Activated CD8-positive, alpha-beta T cell treated with anti-CD3 and anti-CD28 coated beads, Interleukin-2, amount 10 ng/mL, durations not matched to agents 7 days and 5 days (primary cell): ENCODE data around the gene MUCL1. TPM values are rescaled to one million over a fixed set of nuclear protein-coding genes. Genes with fewer than 3 reads are reported as not detected.

Experiments
- ATAC-seq: fragments of 150-1000 bp; cut with Tn5 transposase; one replicate; pipeline ENCODE4 v1.10.0; 2021; ENCODE audit warnings: moderate library complexity
- CTCF ChIA-PET: fragments of 350-600 bp; sonication (Branson Sonifier 250); formaldehyde crosslinking; loops from one replicate; lab custom pipeline; 2021; ENCODE audit warnings: antibody characterized with exemption; lab: Charles Lee
- POLR2A ChIA-PET: fragments of 350-600 bp; sonication (Branson Sonifier 250); formaldehyde crosslinking; loops from one replicate; lab custom pipeline; 2021; ENCODE audit warnings: antibody characterized with exemption; lab: Charles Lee
- DNase-seq: peaks from one replicate; pipeline ENCODE4 v3.0.0-alpha.2; 2020
- H3K27ac Mint-ChIP-seq: one replicate; pipeline ENCODE4 v1.8.0; 2021; ENCODE audit warnings: mild to moderate bottlenecking, mixed read lengths
- H3K27me3 Mint-ChIP-seq: one replicate; pipeline ENCODE4 v1.8.0; 2021; ENCODE audit warnings: low read depth, mixed read lengths
- H3K36me3 Mint-ChIP-seq: one replicate; pipeline ENCODE4 v1.8.0; 2021; ENCODE audit warnings: low read depth, mixed read lengths
- H3K4me1 Mint-ChIP-seq: one replicate; pipeline ENCODE4 v1.8.0; 2021; ENCODE audit warnings: low read depth, mixed read lengths
- H3K4me3 Mint-ChIP-seq: one replicate; pipeline ENCODE4 v1.8.0; 2021; ENCODE audit warnings: mild to moderate bottlenecking, mixed read lengths
- H3K9me3 Mint-ChIP-seq: one replicate; pipeline ENCODE4 v1.8.0; 2022; ENCODE audit warnings: mixed read lengths; ENCODE audit not compliant: insufficient read depth
- total RNA-seq, 2 experiments: library from RNA; stranded (reverse); gene quantifications; one replicate each; pipeline ENCODE4 v1.2.3, GENCODE V29; 2021

MUCL1 gene
- not detected for total RNA-seq

- H3K36me3 Mint-ChIP-seq: no peaks in the 10 kb centered on the region
- ATAC-seq: peak; percentile 99
- ChIA-PET CTCF (interaction anchor here (0.7 to 5.5 kb wide), 22 partner anchors 9 to 217 kb away, joined by 3 to 63 read pairs (median 4); no protein-coding TSS in a partner anchor), POLR2A (interaction anchor here (0.8 kb wide), 1 partner anchor 81 kb away, joined by 4 read pairs; no protein-coding TSS in a partner anchor)
- H3K4me1 Mint-ChIP-seq: peaks cover 13% of the 10 kb centered on the region
- H3K4me3 Mint-ChIP-seq: no peak within 1 kb of the TSS
- no peaks in the 10 kb centered on the region for H3K27me3 Mint-ChIP-seq
- no peak within 1 kb of the TSS for H3K27ac Mint-ChIP-seq
- H3K9me3 Mint-ChIP-seq: no peaks in the 10 kb centered on the region
- DNase-seq: peak; percentile 87
Measured at GRCh38 chr12:54853933-54854538, at the start of gene MUCL1. MUCL1 (plus strand) TSS chr12:54854516; CDS start chr12:54854583, 67 bp downstream.

DNA sequence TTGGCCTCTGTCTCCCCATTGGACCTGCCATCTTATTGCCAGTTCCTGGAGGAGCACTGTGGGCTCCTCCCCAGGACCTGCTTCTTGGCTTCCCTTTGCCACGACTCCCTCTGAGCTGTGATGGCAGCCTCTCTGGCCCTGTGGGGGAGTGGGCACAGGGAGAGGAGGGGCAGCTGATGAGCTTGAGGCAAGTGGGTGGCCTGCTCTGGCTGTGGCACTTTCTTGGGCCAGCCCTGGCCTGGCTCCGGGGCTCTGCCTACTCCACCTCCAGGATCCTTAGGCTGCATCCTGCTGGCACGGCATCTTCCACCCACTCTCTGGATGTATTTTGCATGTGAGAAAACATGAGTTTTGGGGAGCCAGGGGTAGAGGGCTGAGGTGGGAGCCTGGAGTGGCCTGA, 32.6 kb upstream of the MUCL1 start:
- Mint-ChIP-seq H3K27me3 (peaks cover 3% of the 10 kb centered on the region), H3K27ac (no peak overlapping the region), H3K9me3 (no peaks in the 10 kb centered on the region), H3K4me1 (no peaks in the 10 kb centered on the region), H3K36me3 (no peaks in the 10 kb centered on the region), H3K4me3 (no peak overlapping the region)
- CTCF ChIA-PET: no interaction called here
- DNase-seq: no peak
- no peak for ATAC-seq
- POLR2A ChIA-PET: no interaction called here

- Mint-ChIP-seq H3K36me3 (no peaks in the 10 kb centered on the region), H3K9me3 (no peaks in the 10 kb centered on the region), H3K4me1 (no peaks in the 10 kb centered on the region), H3K27ac (no peak overlapping the region), H3K4me3 (no peak overlapping the region), H3K27me3 (no peaks in the 10 kb centered on the region)
- DNase-seq: no peak
- ChIA-PET POLR2A (no interaction called here), CTCF (interaction anchor here (1.8 kb wide), 1 partner anchor 100 kb away, joined by 4 read pairs; no protein-coding TSS in a partner anchor)
- no peak for ATAC-seq
Measured at GRCh38 chr12:54824402-54824801, 29.9 kb upstream of the MUCL1 start.

GRCh38 chr12:54829511-54829910, 24.8 kb upstream of the MUCL1 start:
- Mint-ChIP-seq H3K4me3 (no peak overlapping the region), H3K27me3 (no peaks in the 10 kb centered on the region), H3K4me1 (no peaks in the 10 kb centered on the region), H3K36me3 (no peaks in the 10 kb centered on the region), H3K9me3 (no peaks in the 10 kb centered on the region), H3K27ac (no peak overlapping the region)
- DNase-seq (no peak), ATAC-seq (no peak)
- ChIA-PET CTCF (no interaction called here), POLR2A (no interaction called here)

DNA sequence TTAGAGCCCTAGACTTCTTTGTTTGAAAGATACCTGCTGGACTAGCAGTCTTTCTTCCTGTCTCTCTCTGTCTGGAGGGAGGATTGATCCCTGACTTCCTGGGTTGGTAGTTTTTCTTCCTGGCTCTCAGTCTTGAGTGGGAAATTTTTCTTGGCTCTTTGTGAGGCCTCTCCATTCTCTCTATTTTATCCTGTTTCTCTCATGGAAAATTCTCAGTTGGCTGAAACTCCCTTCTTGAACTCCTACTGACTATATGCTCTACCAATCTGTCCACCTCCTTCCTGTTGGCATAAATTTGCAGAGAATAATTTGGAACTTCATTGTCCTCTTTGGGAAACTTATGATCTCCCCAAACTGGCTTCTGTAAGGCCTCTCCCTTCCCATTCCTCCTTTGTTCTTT, 24.1 kb upstream of the MUCL1 start:
- no peaks in the 10 kb centered on the region for H3K27me3 Mint-ChIP-seq
- DNase-seq (no peak), ATAC-seq (no peak)
- H3K4me3 Mint-ChIP-seq: no peak overlapping the region
- no peaks in the 10 kb centered on the region for H3K4me1 Mint-ChIP-seq
- POLR2A ChIA-PET: no interaction called here
- H3K9me3 Mint-ChIP-seq: no peaks in the 10 kb centered on the region
- no peaks in the 10 kb centered on the region for H3K36me3 Mint-ChIP-seq
- no peak overlapping the region for H3K27ac Mint-ChIP-seq
- CTCF ChIA-PET: interaction anchor here (1.1 kb wide), 1 partner anchor 241 kb away, joined by 3 read pairs; no protein-coding TSS in a partner anchor

DNA sequence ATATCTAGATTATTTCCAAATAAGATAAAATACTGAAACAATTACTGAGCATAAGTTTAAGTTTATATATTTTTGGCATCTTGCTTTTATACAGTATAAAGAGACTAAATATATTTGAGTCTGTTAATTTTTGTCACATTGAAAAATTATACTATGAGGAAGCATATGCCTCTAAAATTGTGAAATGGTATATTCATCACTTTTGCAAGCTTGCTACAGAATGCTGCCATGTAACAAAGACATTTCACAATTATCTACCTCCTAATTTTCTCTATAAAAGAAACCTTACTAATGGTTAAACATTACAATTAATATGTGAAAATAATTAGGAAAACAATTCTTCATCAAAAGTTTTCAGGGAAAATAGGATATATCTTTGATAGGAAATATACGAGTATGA, 22.7 kb upstream of the MUCL1 start:
- no peak overlapping the region for H3K4me3 Mint-ChIP-seq
- peaks cover 12% of the 10 kb centered on the region for H3K27me3 Mint-ChIP-seq
- H3K9me3 Mint-ChIP-seq: no peaks in the 10 kb centered on the region
- no peak overlapping the region for H3K27ac Mint-ChIP-seq
- H3K4me1 Mint-ChIP-seq: no peaks in the 10 kb centered on the region
- no peaks in the 10 kb centered on the region for H3K36me3 Mint-ChIP-seq
- POLR2A ChIA-PET: no interaction called here
- DNase-seq (no peak), ATAC-seq (no peak)
- CTCF ChIA-PET: interaction anchor here (1.1 to 1.3 kb wide), 2 partner anchors 72 to 107 kb away, joined by 3 to 4 read pairs; no protein-coding TSS in a partner anchor

DNA sequence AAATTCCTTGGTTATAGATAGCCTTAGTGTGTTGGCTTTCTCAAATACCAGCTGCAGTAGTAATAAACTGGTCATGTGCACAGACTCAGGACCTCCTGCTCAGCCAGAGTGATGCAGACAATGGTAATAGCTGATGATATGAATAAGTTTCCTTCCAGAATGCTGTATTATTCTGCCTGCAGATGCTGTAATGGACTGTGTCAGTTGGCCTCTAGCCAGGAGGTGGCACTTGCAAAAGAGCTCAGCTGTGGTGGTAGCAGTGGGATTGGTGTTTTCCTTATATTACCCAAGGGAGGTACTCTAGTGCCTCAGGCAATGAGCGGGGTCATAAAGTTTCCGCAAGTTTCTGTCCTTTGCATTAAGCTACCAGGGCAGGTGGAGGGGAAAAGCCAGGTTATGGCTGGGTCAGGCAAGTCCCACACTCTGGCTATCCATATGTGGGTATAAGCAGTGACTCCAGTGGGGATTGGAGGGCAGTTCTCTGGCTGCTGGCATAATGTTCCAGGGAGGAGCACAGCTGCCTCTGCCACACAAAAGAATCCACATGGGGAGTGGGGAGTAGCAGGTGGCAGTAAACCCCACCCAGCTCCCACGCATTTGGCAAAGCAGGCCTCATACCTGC, 14.0 kb upstream of the MUCL1 start:
- H3K9me3 Mint-ChIP-seq: peaks cover 3% of the 10 kb centered on the region
- no peaks in the 10 kb centered on the region for H3K36me3 Mint-ChIP-seq
- ATAC-seq (no peak), DNase-seq (no peak)
- no peak overlapping the region for H3K27ac Mint-ChIP-seq
- POLR2A ChIA-PET: no interaction called here
- H3K27me3 Mint-ChIP-seq: peaks cover 13% of the 10 kb centered on the region
- H3K4me3 Mint-ChIP-seq: no peak overlapping the region
- CTCF ChIA-PET: interaction anchor here (1.5 kb wide), 1 partner anchor 91 kb away, joined by 5 read pairs; no protein-coding TSS in a partner anchor
- H3K4me1 Mint-ChIP-seq: no peaks in the 10 kb centered on the region

DNA sequence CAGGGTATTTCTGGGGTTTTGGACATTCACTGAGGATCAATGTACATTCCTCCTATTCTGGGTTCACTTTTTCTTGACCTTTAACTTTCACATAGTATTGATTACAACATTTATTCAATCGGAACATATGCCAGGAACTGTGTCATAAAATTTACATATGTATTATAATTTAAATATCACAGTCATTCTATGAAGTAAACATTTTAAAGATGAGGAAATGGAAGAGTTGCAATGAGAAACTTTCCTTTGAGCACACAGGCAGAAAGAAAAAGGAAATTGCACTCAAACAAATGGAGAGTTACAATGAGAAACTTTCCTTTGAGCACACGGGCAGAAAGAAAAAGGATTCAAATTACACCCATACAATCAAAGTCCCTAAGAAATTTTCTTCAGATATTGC, 3.1 kb downstream of the MUCL1 start:
- Mint-ChIP-seq H3K4me3 (no peak overlapping the region), H3K27ac (no peak overlapping the region), H3K27me3 (peaks cover 4% of the 10 kb centered on the region), H3K9me3 (no peaks in the 10 kb centered on the region), H3K4me1 (peaks cover 13% of the 10 kb centered on the region), H3K36me3 (no peaks in the 10 kb centered on the region)
- DNase-seq: no peak
- ChIA-PET POLR2A (no interaction called here), CTCF (interaction anchor here (1.0 to 5.5 kb wide), 6 partner anchors 78 to 214 kb away, joined by 4 to 63 read pairs (median 14); no protein-coding TSS in a partner anchor)
- no peak for ATAC-seq

DNA sequence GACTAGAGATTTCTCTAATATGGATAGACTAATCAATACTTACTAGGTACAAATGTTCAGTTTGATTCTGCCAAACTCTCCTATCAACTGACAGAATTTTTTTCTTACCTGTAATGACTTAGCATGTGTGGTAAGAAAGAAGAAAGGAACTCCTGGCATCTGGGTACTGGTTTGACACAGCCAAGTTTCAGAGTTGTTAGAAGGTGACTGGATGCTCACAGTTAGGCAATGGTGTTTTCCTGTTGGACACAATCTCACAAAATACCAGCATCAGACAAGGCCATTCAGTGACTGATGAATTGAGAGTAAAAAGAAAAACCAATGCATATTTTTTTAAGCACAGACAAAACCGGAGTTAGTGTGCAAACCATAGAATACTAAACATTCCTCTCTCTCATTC, 4.2 kb downstream of the MUCL1 start:
- POLR2A ChIA-PET: no interaction called here
- Mint-ChIP-seq H3K9me3 (no peaks in the 10 kb centered on the region), H3K4me1 (peaks cover 13% of the 10 kb centered on the region), H3K4me3 (no peak overlapping the region), H3K27ac (no peak overlapping the region), H3K36me3 (no peaks in the 10 kb centered on the region), H3K27me3 (peaks cover 4% of the 10 kb centered on the region)
- ATAC-seq (no peak), DNase-seq (no peak)
- CTCF ChIA-PET: interaction anchor here (2.2 to 2.6 kb wide), 2 partner anchors 77 to 214 kb away, joined by 7 to 11 read pairs; no protein-coding TSS in a partner anchor

DNA sequence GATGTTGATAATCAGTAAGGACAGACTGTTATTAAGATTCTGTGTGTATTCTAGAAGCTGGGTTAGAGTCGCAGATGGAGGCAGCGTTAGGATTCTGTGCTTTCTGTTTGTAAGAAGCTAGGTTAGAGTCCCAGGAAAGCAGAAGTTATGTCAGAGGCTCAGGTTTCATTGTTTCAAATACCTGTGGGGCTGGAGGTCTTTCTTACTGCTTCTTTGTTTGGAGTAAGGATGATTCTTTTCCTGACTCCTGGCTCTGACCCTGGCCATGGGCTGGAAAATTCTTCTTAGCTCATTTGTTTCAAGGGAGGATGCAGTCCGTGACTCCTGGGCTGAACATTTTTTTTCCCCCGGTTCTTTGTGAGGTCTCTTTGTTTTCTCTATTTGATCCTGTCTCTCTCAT, 5.2 kb downstream of the MUCL1 start:
- ChIA-PET POLR2A (no interaction called here), CTCF (interaction anchor here (1.0 to 2.6 kb wide), 7 partner anchors 76 to 213 kb away, joined by 3 to 11 read pairs (median 5); no protein-coding TSS in a partner anchor)
- no peak overlapping the region for H3K27ac Mint-ChIP-seq

GRCh38 chr12:54861927-54862326, 7.6 kb downstream of the MUCL1 start:
- Mint-ChIP-seq H3K27me3 (peaks cover 4% of the 10 kb centered on the region), H3K27ac (no peak overlapping the region), H3K36me3 (no peaks in the 10 kb centered on the region), H3K4me3 (no peak overlapping the region), H3K9me3 (no peaks in the 10 kb centered on the region), H3K4me1 (peaks cover 3% of the 10 kb centered on the region)
- no peak for DNase-seq
- ChIA-PET POLR2A (no interaction called here), CTCF (interaction anchor here (0.8 to 1.5 kb wide), 2 partner anchors 103 to 112 kb away, joined by 3 read pairs; no protein-coding TSS in a partner anchor)
- ATAC-seq: no peak

More for the DNA sequence above, 5.2 kb downstream of the MUCL1 start:
- Mint-ChIP-seq H3K4me1 (peaks cover 10% of the 10 kb centered on the region), H3K36me3 (no peaks in the 10 kb centered on the region), H3K4me3 (no peak overlapping the region), H3K9me3 (no peaks in the 10 kb centered on the region), H3K27me3 (peaks cover 4% of the 10 kb centered on the region)
- DNase-seq (no peak), ATAC-seq (no peak)
